ENCODE data around the gene TAGLN2. TPM values are rescaled to one million over a fixed set of nuclear protein-coding genes. Genes with fewer than 3 reads are reported as not detected.

TAGLN2 gene
- polyA plus RNA-seq, 2 of the 4 experiments (the other 2 are of a cell fraction), result 536 to 811 TPM

DNA sequence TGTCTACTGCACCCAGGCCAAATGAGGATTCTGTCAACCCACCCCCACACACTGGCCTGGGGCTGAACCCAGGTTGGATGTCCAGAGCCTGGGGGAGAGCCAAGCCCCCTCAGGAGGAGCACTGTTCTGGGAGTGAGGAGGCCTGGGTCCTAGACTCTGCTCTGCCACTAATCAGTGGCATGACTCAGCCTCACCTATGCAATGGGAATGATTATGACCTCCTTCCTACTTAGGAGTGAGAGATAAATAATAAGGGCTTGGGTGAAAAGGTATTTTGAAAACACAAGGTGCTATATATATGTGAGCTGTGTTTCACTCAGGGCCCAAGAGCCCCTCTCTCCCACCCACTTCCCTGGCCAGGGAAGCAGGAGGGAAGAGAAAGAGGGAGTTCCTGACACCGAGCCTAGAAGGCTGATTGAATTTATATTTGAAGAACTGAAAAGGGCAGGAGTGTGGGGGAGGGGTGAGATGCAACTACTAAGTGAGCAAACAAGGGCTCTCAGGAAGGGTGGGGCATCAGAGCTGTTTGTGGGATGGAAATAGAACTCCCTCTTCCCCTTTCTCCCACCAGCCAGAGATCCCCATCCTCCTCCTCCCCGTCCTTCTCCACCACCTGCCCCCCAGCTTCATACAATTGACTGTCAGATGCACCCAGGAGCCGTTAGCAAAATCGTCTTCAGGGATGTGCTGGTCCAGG, 11.9 kb upstream of the TAGLN2 start (continued):
- TF ChIP-seq, protein P1, sequence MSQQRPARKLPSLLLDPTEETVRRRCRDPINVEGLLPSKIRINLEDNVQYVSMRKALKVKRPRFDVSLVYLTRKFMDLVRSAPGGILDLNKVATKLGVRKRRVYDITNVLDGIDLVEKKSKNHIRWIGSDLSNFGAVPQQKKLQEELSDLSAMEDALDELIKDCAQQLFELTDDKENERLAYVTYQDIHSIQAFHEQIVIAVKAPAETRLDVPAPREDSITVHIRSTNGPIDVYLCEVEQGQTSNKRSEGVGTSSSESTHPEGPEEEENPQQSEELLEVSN (IDR thresholded peaks at IDR 0.05; ENCODE audit: borderline replicate concordance, low read depth), result no peak
- TF ChIP-seq HOXB13 (CRISPR knock-in tag; IDR thresholded peaks at IDR 0.05; ENCODE audit: low read depth) (no peak), CEBPB (IDR thresholded peaks at IDR 0.05) (no peak), CHD2 (IDR thresholded peaks at IDR 0.05; ENCODE audit: low read length, partially characterized antibody) (no peak)
- TF ChIP-seq, protein P2, sequence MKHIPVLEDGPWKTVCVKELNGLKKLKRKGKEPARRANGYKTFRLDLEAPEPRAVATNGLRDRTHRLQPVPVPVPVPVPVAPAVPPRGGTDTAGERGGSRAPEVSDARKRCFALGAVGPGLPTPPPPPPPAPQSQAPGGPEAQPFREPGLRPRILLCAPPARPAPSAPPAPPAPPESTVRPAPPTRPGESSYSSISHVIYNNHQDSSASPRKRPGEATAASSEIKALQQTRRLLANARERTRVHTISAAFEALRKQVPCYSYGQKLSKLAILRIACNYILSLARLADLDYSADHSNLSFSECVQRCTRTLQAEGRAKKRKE (CRISPR knock-in tag; IDR thresholded peaks at IDR 0.05; ENCODE audit: low read depth), result no peak

- ATAC-seq (peak; percentile 76 to 91), FAIRE-seq (no peak), DNase-seq (ENCODE audit: low read depth in 1 of 2, low spot score in 1 of 2) (peak; percentile 59 to 84)
- peaks cover 20% of the 10 kb centered on the region for H3K4me1 ChIP-seq
- CTCF ChIA-PET, result interaction anchor here (0.6 to 22.4 kb wide), 29 partner anchors 9 to 803 kb away, joined by 3 to 665 read pairs (median 4); partner anchors contain the start of genes IGSF9, PIGM and TAGLN2
- TF ChIP-seq KDM1A (IDR thresholded peaks at IDR 0.05; ENCODE audit: low read depth) (no peak), RAD21 (conservative IDR thresholded peaks at IDR 0.05 in 1 of 2, IDR thresholded peaks at IDR 0.05 in 1 of 2) (peak; percentile 90 to 93), SMC3 (IDR thresholded peaks at IDR 0.05) (peak; percentile 93), CTCF (IDR thresholded peaks at IDR 0.05) (peak; percentile 89)
- peak overlapping the region in 1 of 2 experiments; percentile 43; a peak in 3 of 6 replicates for H3K27ac ChIP-seq
- no peak overlapping the region for H3K4me3 ChIP-seq
- POLR2A ChIA-PET, result no interaction called here
- WGBS (ENCODE audit: missing lambda C conversion rate), result 10% methylated on average over 6 of the region's 16 CpGs
- H3K4me2 ChIP-seq, result peak overlapping the region; percentile 50
- no peaks in the 10 kb centered on the region for H3K9me3 ChIP-seq
Measured at GRCh38 chr1:159936273-159936904, 11.1 kb upstream of the TAGLN2 start.

- no peak for DNase-seq (ENCODE audit: low read depth in 1 of 2, low spot score in 1 of 2)
- peak overlapping the region in 1 of 2 experiments; percentile 36; a peak in 1 of 6 replicates for H3K27ac ChIP-seq
- 73% methylated on average over 4 of the region's 4 CpGs for WGBS (ENCODE audit: missing lambda C conversion rate)
- H3K4me3 ChIP-seq, result no peak overlapping the region
- no peak for FAIRE-seq
- ATAC-seq, result no peak
- POLR2A ChIA-PET, result no interaction called here
- TF ChIP-seq MAZ (IDR thresholded peaks at IDR 0.05; ENCODE audit: borderline replicate concordance, low read depth, low read length), result no peak
- TF ChIP-seq, protein P3, sequence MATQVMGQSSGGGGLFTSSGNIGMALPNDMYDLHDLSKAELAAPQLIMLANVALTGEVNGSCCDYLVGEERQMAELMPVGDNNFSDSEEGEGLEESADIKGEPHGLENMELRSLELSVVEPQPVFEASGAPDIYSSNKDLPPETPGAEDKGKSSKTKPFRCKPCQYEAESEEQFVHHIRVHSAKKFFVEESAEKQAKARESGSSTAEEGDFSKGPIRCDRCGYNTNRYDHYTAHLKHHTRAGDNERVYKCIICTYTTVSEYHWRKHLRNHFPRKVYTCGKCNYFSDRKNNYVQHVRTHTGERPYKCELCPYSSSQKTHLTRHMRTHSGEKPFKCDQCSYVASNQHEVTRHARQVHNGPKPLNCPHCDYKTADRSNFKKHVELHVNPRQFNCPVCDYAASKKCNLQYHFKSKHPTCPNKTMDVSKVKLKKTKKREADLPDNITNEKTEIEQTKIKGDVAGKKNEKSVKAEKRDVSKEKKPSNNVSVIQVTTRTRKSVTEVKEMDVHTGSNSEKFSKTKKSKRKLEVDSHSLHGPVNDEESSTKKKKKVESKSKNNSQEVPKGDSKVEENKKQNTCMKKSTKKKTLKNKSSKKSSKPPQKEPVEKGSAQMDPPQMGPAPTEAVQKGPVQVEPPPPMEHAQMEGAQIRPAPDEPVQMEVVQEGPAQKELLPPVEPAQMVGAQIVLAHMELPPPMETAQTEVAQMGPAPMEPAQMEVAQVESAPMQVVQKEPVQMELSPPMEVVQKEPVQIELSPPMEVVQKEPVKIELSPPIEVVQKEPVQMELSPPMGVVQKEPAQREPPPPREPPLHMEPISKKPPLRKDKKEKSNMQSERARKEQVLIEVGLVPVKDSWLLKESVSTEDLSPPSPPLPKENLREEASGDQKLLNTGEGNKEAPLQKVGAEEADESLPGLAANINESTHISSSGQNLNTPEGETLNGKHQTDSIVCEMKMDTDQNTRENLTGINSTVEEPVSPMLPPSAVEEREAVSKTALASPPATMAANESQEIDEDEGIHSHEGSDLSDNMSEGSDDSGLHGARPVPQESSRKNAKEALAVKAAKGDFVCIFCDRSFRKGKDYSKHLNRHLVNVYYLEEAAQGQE (IDR thresholded peaks at IDR 0.05), result peak; percentile 72
- H3K4me1 ChIP-seq, result peaks cover 20% of the 10 kb centered on the region
- H3K9me3 ChIP-seq, result no peaks in the 10 kb centered on the region
- H3K4me2 ChIP-seq, result peak overlapping the region; percentile 50
- CTCF ChIA-PET, result interaction anchor here (0.6 to 22.4 kb wide), 29 partner anchors 9 to 803 kb away, joined by 3 to 665 read pairs (median 4); partner anchors contain the start of genes IGSF9, PIGM and TAGLN2
Measured at GRCh38 chr1:159935719-159936272, 10.5 kb upstream of the TAGLN2 start.

Measured in A549 (cell line).